GM12892 (cell line): Measurements from ENCODE around the gene KLRF2.
"Not testable (repeated sequence)": the region's sequence is repeated elsewhere in the genome, so short reads cannot be mapped to it uniquely, and the experiment has no call there.

Experiments used
- DNase-seq: peaks from one replicate; pipeline ENCODE4 v3.0.0; 2011; ENCODE audit not compliant: insufficient read length
- FAIRE-seq: peaks from 2 replicates; lab custom pipeline; 2011; peaks lifted over from hg19 to GRCh38; lab: Jason Lieb, UNC
- POLR2A ChIP-seq: IDR thresholded peaks from 2 replicates; pipeline ENCODE4 v1.6.1; 2011; ENCODE audit warnings: low read depth, low read length, control low read depth
- POLR2AphosphoS5 ChIP-seq: IDR thresholded peaks from 2 replicates; pipeline ENCODE4 v1.6.1; 2011; ENCODE audit warnings: low read depth, low read length, control low read depth
- TAF1 ChIP-seq: IDR thresholded peaks from 2 replicates; pipeline ENCODE4 v1.6.1; 2011; ENCODE audit warnings: low read depth, mild to moderate bottlenecking, control low read depth, low read length, borderline replicate concordance

Gene KLRF2

GRCh38 chr12:9868951-9869306 is 12.4 kb upstream of the KLRF2 start:
- FAIRE-seq (no peak), DNase-seq (no peak)
- TF ChIP-seq POLR2AphosphoS5: no peak
- no peak for TF ChIP-seq POLR2A
- no peak for TF ChIP-seq TAF1

- TF ChIP-seq POLR2AphosphoS5 (no peak), POLR2A (no peak), TAF1 (no peak)
- FAIRE-seq (peak; percentile 85), DNase-seq (no peak)
Observed at GRCh38 chr12:9869307-9870161, 11.8 kb upstream of the KLRF2 start, which contains the start of gene CLEC2B. Gene CLEC2B (minus strand): TSS chr12:9869354.

GRCh38 chr12:9870286-9870866 is 10.9 kb upstream of the KLRF2 start:
- DNase-seq (no peak), FAIRE-seq (no peak)
- TF ChIP-seq POLR2AphosphoS5 (no peak), POLR2A (no peak), TAF1 (no peak)

- DNase-seq: no peak
- FAIRE-seq: no peak
- TF ChIP-seq TAF1: no peak
- no peak for TF ChIP-seq POLR2AphosphoS5
- TF ChIP-seq POLR2A: no peak
Observed at GRCh38 chr12:9872162-9872561, 9.1 kb upstream of the KLRF2 start.

GRCh38 chr12:9872742-9873141 is 8.5 kb upstream of the KLRF2 start:
- TF ChIP-seq POLR2A: no peak
- no peak for TF ChIP-seq TAF1
- TF ChIP-seq POLR2AphosphoS5: no peak
- no peak for FAIRE-seq
- no peak for DNase-seq

GRCh38 chr12:9876120-9876519 is 5.2 kb upstream of the KLRF2 start:
- DNase-seq, FAIRE-seq: not testable (repeated sequence)

- FAIRE-seq: no peak
- DNase-seq: no peak
- no peak for TF ChIP-seq POLR2AphosphoS5
- no peak for TF ChIP-seq POLR2A
- TF ChIP-seq TAF1: no peak
Observed at GRCh38 chr12:9880532-9881078, 684 bp upstream of the KLRF2 start.

- no peak for FAIRE-seq
- DNase-seq: no peak
- TF ChIP-seq POLR2AphosphoS5 (no peak), POLR2A (no peak), TAF1 (no peak)
Observed at GRCh38 chr12:9881988-9882387, 699 bp downstream of the KLRF2 start.

- FAIRE-seq: no peak
- DNase-seq: no peak
- TF ChIP-seq POLR2A (no peak), TAF1 (no peak), POLR2AphosphoS5 (no peak)
Observed at GRCh38 chr12:9883175-9883574, 1.9 kb downstream of the KLRF2 start.

GRCh38 chr12:9888665-9889273 is 7.5 kb downstream of the KLRF2 start:
- FAIRE-seq (no peak), DNase-seq (no peak)
- no peak for TF ChIP-seq TAF1
- no peak for TF ChIP-seq POLR2AphosphoS5
- TF ChIP-seq POLR2A: no peak

- DNase-seq (no peak), FAIRE-seq (no peak)
- no peak for TF ChIP-seq POLR2AphosphoS5
- no peak for TF ChIP-seq TAF1
- no peak for TF ChIP-seq POLR2A
Observed at GRCh38 chr12:9895215-9895971, 14.1 kb downstream of the KLRF2 start.
